Neural progenitor cell (in vitro differentiated cells): Measurements from ENCODE around the gene USP31. TPM values are rescaled to one million over a fixed set of nuclear protein-coding genes. Genes with fewer than 3 reads are reported as not detected.

Source experiments
- DNase-seq: peaks from one replicate; pipeline ENCODE4 v3.0.0-alpha.2; 2016; ENCODE audit warnings: low spot score
- H2AFZ ChIP-seq: fragments of 200-600 bp; sonication (generic); replicated peaks from 2 replicates; pipeline ENCODE4 v1.6.1; 2016; ENCODE audit warnings: antibody characterized with exemption
- H3F3A ChIP-seq: fragments of 200-600 bp; sonication (generic); 2 replicates; pipeline ENCODE4 v1.6.1; 2016; ENCODE audit warnings: antibody characterized with exemption, low read depth
- H3K27ac ChIP-seq: fragments of 200-600 bp; sonication (generic); 2 replicates; pipeline ENCODE4 v1.5.1; 2016; ENCODE audit warnings: mild to moderate bottlenecking
- H3K27me3 ChIP-seq: fragments of 200-600 bp; sonication (generic); 2 replicates; pipeline ENCODE4 v1.6.1; 2016; ENCODE audit warnings: mild to moderate bottlenecking, moderate library complexity
- H3K36me3 ChIP-seq: fragments of 200-600 bp; sonication (generic); 2 replicates; pipeline ENCODE4 v1.5.1; 2016
- H3K4me1 ChIP-seq: fragments of 200-600 bp; sonication (generic); 2 replicates; pipeline ENCODE4 v1.6.1; 2016; ENCODE audit warnings: mixed run types
- H3K4me2 ChIP-seq: fragments of 200-600 bp; sonication (generic); 2 replicates; pipeline ENCODE4 v1.6.1; 2016
- H3K4me3 ChIP-seq: fragments of 200-600 bp; sonication (generic); 2 replicates; pipeline ENCODE4 v1.5.1; 2016
- H3K79me2 ChIP-seq: fragments of 200-600 bp; sonication (generic); 2 replicates; pipeline ENCODE4 v1.6.1; 2016; ENCODE audit warnings: low read depth
- H3K9ac ChIP-seq: fragments of 200-600 bp; sonication (generic); 2 replicates; pipeline ENCODE4 v1.6.1; 2016
- H3K9me3 ChIP-seq: fragments of 200-600 bp; sonication (generic); 2 replicates; pipeline ENCODE4 v1.5.1; 2016; ENCODE audit warnings: low read depth
- H4K20me1 ChIP-seq: fragments of 200-600 bp; sonication (generic); 2 replicates; pipeline ENCODE4 v1.6.1; 2016; ENCODE audit warnings: low read depth
- H3K27ac Mint-ChIP-seq: 3 replicates; pipeline ENCODE4 v1.8.0; 2021; ENCODE audit warnings: mixed read lengths
- H3K27me3 Mint-ChIP-seq: 2 replicates; pipeline ENCODE4 v1.8.0; 2022; ENCODE audit warnings: low read depth, mild to moderate bottlenecking, inconsistent platforms, moderate library complexity, mixed read lengths; ENCODE audit not compliant: insufficient read depth
- H3K36me3 Mint-ChIP-seq: 3 replicates; pipeline ENCODE4 v1.8.0; 2021; ENCODE audit warnings: mixed read lengths
- H3K4me1 Mint-ChIP-seq: 3 replicates; pipeline ENCODE4 v1.8.0; 2021; ENCODE audit warnings: mixed read lengths
- H3K4me3 Mint-ChIP-seq: 3 replicates; pipeline ENCODE4 v1.8.0; 2021; ENCODE audit warnings: mild to moderate bottlenecking, moderate library complexity, mixed read lengths
- H3K9me3 Mint-ChIP-seq: 3 replicates; pipeline ENCODE4 v1.8.0; 2020; ENCODE audit warnings: mixed read lengths
- EZH2 ChIP-seq: fragments of 200-600 bp; sonication (generic); IDR thresholded peaks from 2 replicates; pipeline ENCODE4 v1.6.1; 2017; ENCODE audit warnings: antibody characterized with exemption, mild to moderate bottlenecking, moderate library complexity
- EZH2phosphoT487 ChIP-seq: fragments of 200-600 bp; sonication (generic); IDR thresholded peaks from 2 replicates; pipeline ENCODE4 v1.6.1; 2017; ENCODE audit warnings: antibody characterized with exemption
- total RNA-seq: library from RNA; depleted of rRNA; stranded (reverse); fragments of >200 nt; gene quantifications from 2 replicates; pipeline ENCODE4 v1.2.3, GENCODE V29; 2015; ENCODE audit warnings: low replicate concordance
- TF ChIP-seq, protein P1 (sequence below): fragments of 200-600 bp; sonication (generic); IDR thresholded peaks from 2 replicates; pipeline ENCODE4 v1.5.1; 2017; ENCODE audit warnings: antibody characterized with exemption, mild to moderate bottlenecking

The USP31 gene
- total RNA-seq, 1 donor from 2014 or later = 9.0 TPM

DNA sequence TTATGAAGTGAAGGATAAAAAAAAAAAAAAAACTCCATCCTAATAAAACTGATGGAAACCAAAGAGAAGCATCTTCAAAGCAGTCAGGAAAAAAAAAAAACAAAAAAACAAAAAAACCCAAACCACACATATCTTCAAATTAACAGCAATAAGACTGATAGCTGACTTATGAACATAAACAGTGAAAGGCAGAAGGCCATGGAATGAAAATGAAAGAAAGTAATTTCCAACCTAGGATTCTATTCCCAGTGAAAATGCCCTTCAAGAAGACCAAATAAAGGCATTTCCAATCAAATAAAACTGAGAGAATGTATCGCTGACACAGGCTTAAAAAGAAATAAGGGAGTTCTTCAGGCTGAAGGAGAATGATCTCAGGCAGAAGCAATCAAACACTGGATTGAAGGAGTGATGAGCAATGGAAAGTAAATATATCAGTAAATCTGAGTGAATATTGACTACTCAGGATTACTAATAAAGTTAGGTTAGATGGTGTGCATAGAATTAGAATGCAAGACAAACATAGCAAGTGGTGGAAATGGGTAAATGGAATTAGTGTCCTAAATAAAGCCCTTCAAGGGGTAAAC is 92.1 kb downstream of the USP31 start:
- Histone ChIP-seq H3K79me2 (no peaks in the 10 kb centered on the region), H3K9me3 (no peaks in the 10 kb centered on the region), H2AFZ (no peak overlapping the region), H4K20me1 (no peaks in the 10 kb centered on the region), H3K4me2 (no peak overlapping the region), H3F3A (no peaks in the 10 kb centered on the region), H3K27me3 (no peaks in the 10 kb centered on the region), H3K9ac (no peak overlapping the region), H3K27ac (no peak overlapping the region), H3K36me3 (no peaks in the 10 kb centered on the region), H3K4me3 (no peak overlapping the region), H3K4me1 (peaks cover 13% of the 10 kb centered on the region)
- no peak for DNase-seq
- Mint-ChIP-seq H3K4me1 (peaks cover 4% of the 10 kb centered on the region), H3K36me3 (no peaks in the 10 kb centered on the region), H3K27me3 (peaks cover 2% of the 10 kb centered on the region), H3K9me3 (no peaks in the 10 kb centered on the region), H3K27ac (no peak overlapping the region), H3K4me3 (no peak overlapping the region)
- TF ChIP-seq, protein P1, sequence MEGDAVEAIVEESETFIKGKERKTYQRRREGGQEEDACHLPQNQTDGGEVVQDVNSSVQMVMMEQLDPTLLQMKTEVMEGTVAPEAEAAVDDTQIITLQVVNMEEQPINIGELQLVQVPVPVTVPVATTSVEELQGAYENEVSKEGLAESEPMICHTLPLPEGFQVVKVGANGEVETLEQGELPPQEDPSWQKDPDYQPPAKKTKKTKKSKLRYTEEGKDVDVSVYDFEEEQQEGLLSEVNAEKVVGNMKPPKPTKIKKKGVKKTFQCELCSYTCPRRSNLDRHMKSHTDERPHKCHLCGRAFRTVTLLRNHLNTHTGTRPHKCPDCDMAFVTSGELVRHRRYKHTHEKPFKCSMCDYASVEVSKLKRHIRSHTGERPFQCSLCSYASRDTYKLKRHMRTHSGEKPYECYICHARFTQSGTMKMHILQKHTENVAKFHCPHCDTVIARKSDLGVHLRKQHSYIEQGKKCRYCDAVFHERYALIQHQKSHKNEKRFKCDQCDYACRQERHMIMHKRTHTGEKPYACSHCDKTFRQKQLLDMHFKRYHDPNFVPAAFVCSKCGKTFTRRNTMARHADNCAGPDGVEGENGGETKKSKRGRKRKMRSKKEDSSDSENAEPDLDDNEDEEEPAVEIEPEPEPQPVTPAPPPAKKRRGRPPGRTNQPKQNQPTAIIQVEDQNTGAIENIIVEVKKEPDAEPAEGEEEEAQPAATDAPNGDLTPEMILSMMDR = no peak
- TF ChIP-seq EZH2 = no peak
- TF ChIP-seq EZH2phosphoT487 = no peak

GRCh38 chr16:23055481-23055880 is 93.8 kb downstream of the USP31 start:
- H3K27ac Mint-ChIP-seq = no peak overlapping the region
- H3F3A ChIP-seq = no peaks in the 10 kb centered on the region
- H3K36me3 ChIP-seq = no peaks in the 10 kb centered on the region
- peaks cover 2% of the 10 kb centered on the region for H3K27me3 Mint-ChIP-seq
- H3K27me3 ChIP-seq = no peaks in the 10 kb centered on the region
- H4K20me1 ChIP-seq = no peaks in the 10 kb centered on the region
- no peaks in the 10 kb centered on the region for H3K9me3 ChIP-seq
- no peak overlapping the region for H3K4me3 ChIP-seq
- peaks cover 13% of the 10 kb centered on the region for H3K4me1 ChIP-seq
- H3K4me1 Mint-ChIP-seq = peaks cover 2% of the 10 kb centered on the region
- no peak overlapping the region for H3K4me2 ChIP-seq
- no peak for TF ChIP-seq EZH2phosphoT487
- TF ChIP-seq, protein P1 = no peak
- TF ChIP-seq EZH2 = no peak
- H3K36me3 Mint-ChIP-seq = no peaks in the 10 kb centered on the region
- no peak overlapping the region for H3K4me3 Mint-ChIP-seq
- no peak for DNase-seq
- no peak overlapping the region for H3K9ac ChIP-seq
- no peak overlapping the region for H2AFZ ChIP-seq
- H3K9me3 Mint-ChIP-seq = no peaks in the 10 kb centered on the region
- no peak overlapping the region for H3K27ac ChIP-seq
- H3K79me2 ChIP-seq = no peaks in the 10 kb centered on the region

DNA sequence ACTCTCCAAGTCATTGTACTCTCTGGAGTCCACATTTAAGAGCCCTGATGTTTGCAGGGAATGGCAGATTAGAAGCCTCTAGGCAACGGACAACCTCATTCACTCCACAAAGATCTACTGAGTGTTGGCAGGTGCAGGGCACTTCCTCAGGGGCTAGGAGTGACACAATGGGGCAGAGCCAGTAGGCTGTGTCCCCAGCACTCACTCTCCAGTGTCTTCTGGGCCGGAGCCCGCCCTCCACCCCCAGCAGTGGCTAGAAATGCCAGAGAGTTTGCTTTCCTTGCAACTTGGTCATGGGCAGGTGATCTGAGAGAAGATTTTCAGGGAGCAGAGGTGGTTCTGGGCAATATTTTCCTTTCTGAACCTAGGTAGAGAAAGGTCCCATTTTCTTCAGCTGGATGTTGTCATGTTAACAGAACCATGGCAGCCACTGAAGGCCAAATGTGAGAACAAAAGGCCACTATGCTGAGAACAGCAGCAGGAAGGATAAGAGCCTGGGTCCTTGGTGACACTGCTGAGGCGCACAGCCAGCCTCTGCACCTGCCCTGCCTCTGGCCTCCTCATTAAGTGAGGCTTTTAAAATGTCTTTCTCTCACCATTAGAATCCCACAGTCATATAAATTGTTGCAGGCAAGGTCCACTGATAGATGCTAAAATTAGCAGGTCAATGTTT is 96.2 kb downstream of the USP31 start:
- Histone ChIP-seq H3K27ac (no peak overlapping the region), H3F3A (no peaks in the 10 kb centered on the region)
- no peaks in the 10 kb centered on the region for H3K4me1 Mint-ChIP-seq

More for the DNA sequence above, 96.2 kb downstream of the USP31 start:
- TF ChIP-seq, protein P1 = no peak
- TF ChIP-seq EZH2 = no peak
- no peak for TF ChIP-seq EZH2phosphoT487
- Mint-ChIP-seq H3K36me3 (no peaks in the 10 kb centered on the region), H3K27ac (no peak overlapping the region), H3K9me3 (no peaks in the 10 kb centered on the region), H3K4me3 (no peak overlapping the region), H3K27me3 (no peaks in the 10 kb centered on the region)
- Histone ChIP-seq H3K27me3 (no peaks in the 10 kb centered on the region), H3K9ac (no peak overlapping the region), H3K4me3 (no peak overlapping the region), H3K4me1 (peaks cover 5% of the 10 kb centered on the region), H4K20me1 (no peaks in the 10 kb centered on the region), H3K79me2 (no peaks in the 10 kb centered on the region), H3K4me2 (no peak overlapping the region), H3K9me3 (no peaks in the 10 kb centered on the region), H3K36me3 (no peaks in the 10 kb centered on the region), H2AFZ (no peak overlapping the region)
- no peak for DNase-seq
